Spleen (tissue), 11 donors: ENCODE results near the gene NACC1. TPM values are rescaled to one million over a fixed set of nuclear protein-coding genes. Genes with fewer than 3 reads are reported as not detected.

Source experiments
- DNase-seq: peaks from one replicate; pipeline ENCODE4 v3.0.0-alpha.2; 2020
- H3K27ac ChIP-seq, 8 donors: fragments of 200-600 bp; sonication (generic) in 7 of 8; 1 replicate in 4 of 8; 2 replicates in 4 of 8; pipeline versions ENCODE4 v1.5.0 to v1.8.0; 2016 to 2021; ENCODE audit warnings: inconsistent platforms in 4 of 8, mild to moderate bottlenecking in 4 of 8, moderate library complexity in 1 of 8
- H3K27me3 ChIP-seq, 7 donors: fragments of 200-600 bp; sonication (generic) in 6 of 7; replicated peaks in 1 of 7; 1 replicate in 4 of 7; 2 replicates in 3 of 7; pipeline versions ENCODE4 v1.5.0 to v1.8.0; 2016 to 2021; ENCODE audit warnings: inconsistent platforms in 3 of 7, mild to moderate bottlenecking in 1 of 7
- H3K36me3 ChIP-seq, 6 donors: fragments of 200-600 bp; sonication (generic) in 5 of 6; 1 replicate in 4 of 6; 2 replicates in 2 of 6; pipeline versions ENCODE4 v1.5.0 to v1.8.0; 2016 to 2021; ENCODE audit warnings: inconsistent platforms in 2 of 6
- H3K4me1 ChIP-seq, 6 donors: fragments of 200-600 bp; sonication (generic) in 5 of 6; 1 replicate in 3 of 6; 2 replicates in 3 of 6; pipeline versions ENCODE4 v1.5.0 to v1.8.0; 2016 to 2021; ENCODE audit warnings: inconsistent platforms in 3 of 6
- H3K4me3 ChIP-seq, 8 donors: fragments of 200-600 bp; sonication (generic) in 7 of 8; 1 replicate in 4 of 8; 2 replicates in 4 of 8; pipeline versions ENCODE4 v1.5.0 to v1.8.0; 2016 to 2021; ENCODE audit warnings: inconsistent platforms in 4 of 8, mild to moderate bottlenecking in 4 of 8, moderate library complexity in 2 of 8
- H3K9me3 ChIP-seq, 8 donors: fragments of 200-600 bp; sonication (generic) in 7 of 8; 1 replicate in 4 of 8; 2 replicates in 4 of 8; pipeline versions ENCODE4 v1.5.0 to v1.8.0; 2016 to 2021; ENCODE audit warnings: inconsistent platforms in 4 of 8
- POLR2A ChIP-seq, 3 donors: fragments of 450-650 bp; IDR thresholded peaks; one replicate each; pipeline ENCODE4 v1.5.1; 2017; ENCODE audit warnings: antibody characterized with exemption in 3 of 3, mild to moderate bottlenecking in 1 of 3
- POLR2AphosphoS5 ChIP-seq, 3 donors: sonication (generic); formaldehyde crosslinking; IDR thresholded peaks; one replicate each; pipeline ENCODE4 v1.5.1; 2017; ENCODE audit warnings: antibody characterized with exemption in 3 of 3
- WGBS, 5 donors: extraction: QIAGEN DNeasy Blood & Tissue Kit in 3 of 5; methylation state at CpG; one replicate each; pipeline versions ENCODE4 v1.1.5 to v1.1.7; 2013 to 2018; 5-methylcytosine and 5-hydroxymethylcytosine counted together
- intact Hi-C: fragments of 100-400 bp; cut with DNase I; formaldehyde crosslinking; loops from one replicate; pipeline ENCODE4 v1.15.0; 2023; ENCODE audit warnings: low total_unique reads
- polyA plus RNA-seq, 3 donors: library from polyadenylated mRNA; stranded (reverse); fragments of 200-250 nt; gene quantifications; one replicate each; pipeline ENCODE4 v1.2.1, GENCODE V29; 2013
- total RNA-seq, 7 donors: library from RNA; depleted of rRNA in 3 of 7; stranded (reverse); fragments of >200 nt in 3 of 7; fragmentation: NEBNext Ultra II Directional in 4 of 7; extraction: Animal tissue kit (Norgen Biotek cat#: 25700) in 4 of 7; gene quantifications; one replicate each; pipeline versions ENCODE4 v1.1.0 to v1.2.1, GENCODE V29; 2016 to 2021
- TF ChIP-seq, protein P1 (sequence below), 11 experiments: fragments of 200-600 bp in 7 of 11; fragments of 450-650 bp in 4 of 11; sonication (generic) in 4 of 11; IDR thresholded peaks in 8 of 11; conservative IDR thresholded peaks in 3 of 11; 1 replicate in 7 of 11; 2 replicates in 4 of 11; pipeline versions ENCODE4 v1.4.0 to v1.8.0; 2016 to 2021; ENCODE audit warnings: antibody characterized with exemption in 11 of 11, inconsistent platforms in 4 of 11, mild to moderate bottlenecking in 1 of 11
- donor health status: healthy with polysubstance abuse.
- donor health status: DM: no; HTN: no; CAD: no; lungs with moderate emphysema.
- donor health status: DM: no; HTN: no; CAD: no.
- donor health status: Bipolar disorder and iron deficiency.
- donor health status: healthy.
- donor health status: DM: no; HTN: no; CAD: no.
- donor health status: DM: yes; HTN: yes; CAD: no.

NACC1 gene
- total and polyA plus RNA-seq, 10 donors, result 5.5 to 47.0 (median 34.3) TPM

DNA sequence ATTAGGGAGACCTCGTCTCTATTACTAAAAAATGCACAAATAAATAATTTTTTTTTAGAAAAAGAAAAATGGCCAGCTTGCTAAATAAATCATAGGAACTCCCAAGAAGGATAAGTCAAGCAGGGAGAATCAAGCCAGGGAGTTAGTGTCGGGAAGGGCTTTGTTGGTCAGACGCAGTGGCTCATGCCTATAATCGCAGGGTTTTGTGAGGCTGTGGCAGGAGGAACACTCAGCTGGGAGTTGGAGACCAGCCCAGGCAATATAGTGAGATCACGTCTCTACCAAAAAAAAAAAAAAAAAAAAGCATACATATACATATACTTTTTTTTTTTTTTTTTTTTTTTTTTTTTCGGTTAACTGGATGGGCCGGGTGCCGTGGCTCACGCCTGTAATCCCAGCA lies 9.0 kb downstream of the NACC1 start:
- intact Hi-C loops, result no loop called here
- Histone ChIP-seq H3K27me3 (no peaks in the 10 kb centered on the region), H3K4me1 (peaks cover 0 to 34% (median 2%) of the 10 kb centered on the region in 6 donors), H3K27ac (no peak overlapping the region), H3K4me3 (no peak overlapping the region), H3K9me3 (no peaks in the 10 kb centered on the region), H3K36me3 (peaks cover 0 to 30% (median 2%) of the 10 kb centered on the region in 6 donors)
- DNase-seq, result no peak
- TF ChIP-seq, protein P1, sequence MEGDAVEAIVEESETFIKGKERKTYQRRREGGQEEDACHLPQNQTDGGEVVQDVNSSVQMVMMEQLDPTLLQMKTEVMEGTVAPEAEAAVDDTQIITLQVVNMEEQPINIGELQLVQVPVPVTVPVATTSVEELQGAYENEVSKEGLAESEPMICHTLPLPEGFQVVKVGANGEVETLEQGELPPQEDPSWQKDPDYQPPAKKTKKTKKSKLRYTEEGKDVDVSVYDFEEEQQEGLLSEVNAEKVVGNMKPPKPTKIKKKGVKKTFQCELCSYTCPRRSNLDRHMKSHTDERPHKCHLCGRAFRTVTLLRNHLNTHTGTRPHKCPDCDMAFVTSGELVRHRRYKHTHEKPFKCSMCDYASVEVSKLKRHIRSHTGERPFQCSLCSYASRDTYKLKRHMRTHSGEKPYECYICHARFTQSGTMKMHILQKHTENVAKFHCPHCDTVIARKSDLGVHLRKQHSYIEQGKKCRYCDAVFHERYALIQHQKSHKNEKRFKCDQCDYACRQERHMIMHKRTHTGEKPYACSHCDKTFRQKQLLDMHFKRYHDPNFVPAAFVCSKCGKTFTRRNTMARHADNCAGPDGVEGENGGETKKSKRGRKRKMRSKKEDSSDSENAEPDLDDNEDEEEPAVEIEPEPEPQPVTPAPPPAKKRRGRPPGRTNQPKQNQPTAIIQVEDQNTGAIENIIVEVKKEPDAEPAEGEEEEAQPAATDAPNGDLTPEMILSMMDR (IDR thresholded peaks at IDR 0.05 in 8 of 11, conservative IDR thresholded peaks at IDR 0.05 in 3 of 11), result no peak
- no peak for TF ChIP-seq POLR2AphosphoS5 (IDR thresholded peaks at IDR 0.05)
- no peak for TF ChIP-seq POLR2A (IDR thresholded peaks at IDR 0.05)
- WGBS, 5 donors, result 87 to 97% (median 96%) methylated on average over 8 to 9 of the region's 9 CpGs

DNA sequence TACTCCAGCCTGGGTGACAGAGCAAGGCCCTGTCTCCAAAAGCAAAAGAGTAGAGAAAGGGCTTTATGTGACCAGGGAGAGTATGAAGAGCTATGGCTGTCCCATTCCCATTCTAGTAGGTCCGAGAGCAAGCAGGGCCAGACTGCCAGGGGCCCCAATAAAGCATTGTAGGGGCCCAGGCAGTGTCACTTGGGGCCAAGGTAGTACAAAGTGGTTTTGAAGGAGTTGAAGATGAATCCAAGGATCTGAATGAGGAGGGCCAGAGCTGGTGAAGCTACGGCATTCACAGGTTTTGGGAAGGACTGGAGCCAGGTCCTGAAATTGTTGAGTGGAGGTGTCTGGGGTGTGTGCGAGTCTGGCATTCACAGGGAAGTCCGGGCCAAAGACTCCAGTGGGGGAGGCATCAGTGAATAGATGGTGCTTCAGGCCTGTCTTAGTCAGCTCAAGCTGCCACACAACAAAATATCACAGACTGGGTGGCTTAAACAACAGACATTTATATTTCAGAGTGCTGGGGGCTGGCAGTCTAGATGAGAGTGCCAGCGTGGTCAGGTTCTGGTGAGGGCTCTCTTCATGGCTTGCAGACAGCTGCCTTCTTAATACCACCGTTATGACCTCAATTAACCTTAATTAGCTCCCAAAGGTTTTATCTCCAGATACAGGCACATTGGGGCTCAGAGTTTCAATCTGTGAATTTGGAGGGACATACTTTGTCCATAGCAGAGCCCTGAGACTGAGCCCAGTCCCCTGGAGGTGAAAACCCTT lies 9.9 kb downstream of the NACC1 start:
- Histone ChIP-seq H3K27me3 (no peaks in the 10 kb centered on the region), H3K27ac (no peak overlapping the region), H3K36me3 (peaks cover 0 to 34% (median 2%) of the 10 kb centered on the region in 6 donors), H3K9me3 (no peaks in the 10 kb centered on the region), H3K4me1 (peaks cover 0 to 34% (median 5%) of the 10 kb centered on the region in 6 donors), H3K4me3 (no peak overlapping the region)
- DNase-seq, result no peak
- intact Hi-C loops, result no loop called here
- TF ChIP-seq POLR2A (IDR thresholded peaks at IDR 0.05), result no peak
- no peak for TF ChIP-seq POLR2AphosphoS5 (IDR thresholded peaks at IDR 0.05)
- TF ChIP-seq, protein P1 (IDR thresholded peaks at IDR 0.05 in 8 of 11, conservative IDR thresholded peaks at IDR 0.05 in 3 of 11), result no peak
- WGBS, 5 donors, result 91 to 95% (median 92%) methylated on average over 6 of the region's 6 CpGs

- peaks cover 0 to 39% (median 2%) of the 10 kb centered on the region in 6 donors for H3K36me3 ChIP-seq
- peaks cover 0 to 37% (median 5%) of the 10 kb centered on the region in 6 donors for H3K4me1 ChIP-seq
- WGBS, 5 donors, result 40 to 100% (median 67%) methylated on average over 1 of the region's 1 CpG
- H3K27me3 ChIP-seq, result no peaks in the 10 kb centered on the region
- TF ChIP-seq POLR2AphosphoS5 (IDR thresholded peaks at IDR 0.05) (no peak), POLR2A (IDR thresholded peaks at IDR 0.05) (no peak)
- TF ChIP-seq, protein P1 (IDR thresholded peaks at IDR 0.05 in 8 of 11, conservative IDR thresholded peaks at IDR 0.05 in 3 of 11), result no peak
- intact Hi-C loops, result no loop called here
- no peak overlapping the region for H3K27ac ChIP-seq
- no peak overlapping the region for H3K4me3 ChIP-seq
- H3K9me3 ChIP-seq, result no peaks in the 10 kb centered on the region
- no peak for DNase-seq
Measured at GRCh38 chr19:13128583-13128982, 10.5 kb downstream of the NACC1 start.

DNA sequence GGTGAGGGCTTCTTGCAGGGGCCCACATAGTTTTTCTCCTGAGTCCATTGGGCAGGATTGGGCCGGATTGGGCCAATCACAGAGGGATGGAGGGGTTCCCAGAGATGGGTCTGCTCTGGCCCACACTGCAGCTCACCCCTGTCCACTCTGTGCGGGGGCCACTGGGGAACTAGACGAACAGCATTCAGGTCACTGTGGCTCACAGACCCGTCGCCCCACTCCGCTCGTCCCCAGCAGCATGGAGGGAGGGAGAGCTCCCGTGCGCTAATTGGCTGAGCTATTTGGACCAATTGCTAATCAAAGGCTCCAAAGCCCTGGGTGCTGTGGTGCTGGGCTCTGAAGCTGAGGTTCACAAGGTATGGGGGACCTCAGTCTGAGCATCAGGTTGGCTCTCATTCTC lies 11.3 kb downstream of the NACC1 start:
- no peaks in the 10 kb centered on the region for H3K9me3 ChIP-seq
- intact Hi-C loops, result no loop called here
- TF ChIP-seq, protein P1 (IDR thresholded peaks at IDR 0.05 in 8 of 11, conservative IDR thresholded peaks at IDR 0.05 in 3 of 11), result no peak
- TF ChIP-seq POLR2A (IDR thresholded peaks at IDR 0.05) (no peak), POLR2AphosphoS5 (IDR thresholded peaks at IDR 0.05) (no peak)
- DNase-seq, result no peak
- H3K36me3 ChIP-seq, result peaks cover 0 to 46% (median under 1%) of the 10 kb centered on the region in 6 donors
- no peak overlapping the region for H3K27ac ChIP-seq
- H3K27me3 ChIP-seq, result no peaks in the 10 kb centered on the region
- no peak overlapping the region for H3K4me3 ChIP-seq
- peaks cover 0 to 38% (median 5%) of the 10 kb centered on the region in 6 donors for H3K4me1 ChIP-seq
- 85 to 100% (median 94%) methylated on average over 4 to 9 of the region's 9 CpGs for WGBS, 5 donors
